Activated CD8-positive, alpha-beta memory T cell treated with anti-CD3 and anti-CD28 coated beads, Interleukin-2, amount 50 U/mL, for 48 hours (primary cell): ENCODE data around the gene OXER1.

ENCODE experiments used
- DNase-seq: peaks from one replicate; pipeline ENCODE4 v3.0.0-alpha.2; 2020

OXER1 gene

DNA sequence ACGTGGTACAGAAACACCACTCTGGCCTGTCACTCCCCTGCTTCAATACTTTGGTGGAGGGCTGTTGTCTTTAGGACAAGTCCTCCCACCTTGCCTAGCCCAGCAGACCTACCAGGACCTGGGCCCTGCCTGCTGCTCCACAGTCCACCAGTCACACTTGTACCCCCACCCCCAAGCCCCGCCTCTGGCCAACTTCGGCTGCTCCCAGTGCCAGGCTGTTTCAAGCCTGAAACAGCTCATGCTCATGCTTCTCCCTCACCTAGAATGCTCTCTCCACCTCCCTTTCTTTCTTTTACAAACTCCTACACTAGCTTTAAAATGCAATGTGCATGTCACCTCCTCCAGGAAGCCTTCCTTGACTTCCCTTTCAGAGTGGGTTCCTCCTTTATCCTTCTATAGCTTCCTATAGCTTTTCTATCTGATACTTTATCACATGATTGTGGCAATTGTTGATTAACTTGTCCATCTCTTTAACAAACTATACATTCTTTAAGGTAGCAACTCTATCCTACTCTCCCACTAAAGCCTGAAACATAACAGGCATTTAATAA, 4.8 kb upstream of the OXER1 start:
- DNase-seq = no peak

DNA sequence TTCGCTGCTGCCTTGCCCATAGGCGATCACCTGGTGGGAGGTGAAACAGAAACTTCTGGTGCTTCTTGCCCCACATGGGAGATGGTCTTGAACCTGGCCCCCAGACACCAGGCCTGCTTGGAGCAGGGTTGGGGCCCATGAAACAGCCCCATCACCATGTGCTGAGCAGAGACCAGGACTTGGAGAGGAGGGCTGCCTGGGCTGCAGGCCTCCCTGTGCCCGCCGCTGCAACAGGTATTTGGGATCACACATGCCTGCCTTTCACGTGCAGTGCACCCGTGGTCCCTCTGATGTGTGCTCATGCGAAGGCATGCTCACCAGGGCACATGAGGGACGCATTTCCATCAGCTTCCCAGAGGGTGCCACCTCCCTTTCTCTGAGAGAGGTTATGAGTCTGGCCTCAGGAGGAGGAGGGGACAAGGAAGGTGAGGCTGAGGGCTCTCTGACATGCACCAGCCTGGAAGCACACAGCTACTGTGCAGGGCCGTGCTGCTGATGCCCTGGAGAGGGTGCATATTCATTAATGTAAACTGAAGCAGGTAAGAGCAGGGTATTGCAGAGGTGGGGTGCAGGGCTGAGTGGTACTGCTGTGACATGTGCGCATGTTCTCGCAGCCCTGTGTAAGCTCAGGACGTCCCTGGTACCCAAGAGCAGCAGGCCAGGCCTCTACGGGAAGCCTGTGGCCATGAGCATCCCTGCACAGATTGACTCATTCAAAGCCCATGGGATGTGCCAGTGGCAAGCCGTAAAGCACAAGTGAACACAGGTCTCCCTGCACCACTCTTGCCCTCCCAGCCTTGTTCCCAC, 4.2 kb upstream of the OXER1 start:
- DNase-seq = no peak

DNA sequence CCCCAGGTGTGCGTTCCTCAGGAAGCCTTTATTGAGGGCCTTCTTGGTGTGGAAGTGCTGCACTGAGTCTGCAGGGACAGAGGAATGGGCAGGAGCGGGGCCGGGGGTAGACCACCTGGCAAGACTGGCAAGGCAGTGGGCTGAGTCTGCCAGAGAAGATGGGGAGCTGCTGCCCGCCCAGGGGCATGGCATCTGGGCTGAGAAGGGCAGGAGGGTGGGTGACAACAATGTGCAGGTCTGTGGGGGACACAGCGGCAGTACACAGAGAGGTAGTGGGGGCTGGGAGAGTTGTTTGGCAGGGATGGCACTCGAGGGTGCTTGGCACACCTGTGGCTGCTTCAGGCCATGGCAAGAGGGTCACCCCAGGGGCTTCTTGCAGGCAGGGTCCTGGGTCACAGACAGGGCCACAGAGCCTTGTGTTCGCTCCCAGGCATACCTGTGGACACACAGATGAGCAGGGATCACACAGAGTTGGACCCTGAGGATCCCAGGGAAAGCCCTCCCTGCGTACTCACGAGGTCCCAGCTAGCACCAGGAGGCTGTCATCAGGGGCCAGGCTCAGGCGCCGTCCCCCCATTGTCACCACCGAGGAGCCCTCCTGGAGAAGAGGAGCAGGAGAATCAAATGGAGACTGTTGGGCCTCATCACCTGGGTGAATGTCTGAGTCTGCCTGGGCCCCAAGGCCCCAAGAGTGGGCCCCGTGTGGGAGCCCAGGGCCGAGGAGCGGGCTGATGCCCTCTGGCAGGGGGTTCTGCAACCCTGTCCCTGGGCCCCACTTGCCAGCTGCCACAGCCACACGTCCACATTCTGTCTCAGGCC, 3.4 kb upstream of the OXER1 start:
- no peak for DNase-seq

- DNase-seq = no peak
These were observed 1.8 kb upstream of the OXER1 start for GRCh38 chr2:42765686-42766085.

DNA sequence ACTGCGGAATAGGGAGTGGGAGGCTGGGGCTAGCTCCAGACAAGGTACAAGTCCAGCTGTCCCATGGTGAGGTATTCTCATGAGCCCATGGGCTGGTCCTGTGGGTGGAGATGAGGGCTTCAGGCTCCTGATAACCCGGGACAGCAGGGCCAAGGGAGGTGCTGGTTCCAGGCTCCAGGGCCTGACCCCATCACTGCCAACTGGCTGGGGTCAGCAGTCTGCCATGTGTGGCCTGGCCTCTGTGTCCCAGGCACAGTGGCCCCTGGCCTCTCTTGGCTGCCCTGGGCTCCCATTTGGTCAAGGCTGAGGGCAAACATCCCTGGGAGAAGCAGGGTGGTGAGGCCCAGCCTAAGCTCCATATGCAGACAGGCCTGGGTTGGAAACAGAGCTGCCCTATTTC, 966 bp upstream of the OXER1 start:
- no peak for DNase-seq

GRCh38 chr2:42762823-42763804, 821 bp downstream of the OXER1 start:
- no peak for DNase-seq

GRCh38 chr2:42762155-42762554, 1.8 kb downstream of the OXER1 start:
- no peak for DNase-seq

GRCh38 chr2:42761554-42761953, 2.4 kb downstream of the OXER1 start:
- no peak for DNase-seq

DNA sequence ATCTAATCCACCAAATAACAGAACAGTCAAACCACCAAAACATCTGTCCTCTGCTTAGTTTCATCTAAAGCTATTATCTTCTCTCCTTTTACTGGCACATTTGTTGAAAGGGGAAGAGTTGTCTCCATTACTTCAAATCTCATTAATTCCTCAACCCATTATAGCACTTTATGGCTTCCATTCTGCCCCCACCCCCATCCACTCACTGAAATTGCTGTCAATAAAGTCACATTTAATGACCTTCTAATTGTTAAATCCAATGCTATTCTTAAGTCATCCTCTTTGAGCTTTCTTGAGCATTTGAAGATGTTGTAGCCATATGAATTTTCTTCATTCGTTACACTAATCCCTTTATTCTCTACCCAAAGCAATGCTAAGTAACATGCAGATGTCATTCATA, 5.2 kb downstream of the OXER1 start:
- DNase-seq = no peak

DNA sequence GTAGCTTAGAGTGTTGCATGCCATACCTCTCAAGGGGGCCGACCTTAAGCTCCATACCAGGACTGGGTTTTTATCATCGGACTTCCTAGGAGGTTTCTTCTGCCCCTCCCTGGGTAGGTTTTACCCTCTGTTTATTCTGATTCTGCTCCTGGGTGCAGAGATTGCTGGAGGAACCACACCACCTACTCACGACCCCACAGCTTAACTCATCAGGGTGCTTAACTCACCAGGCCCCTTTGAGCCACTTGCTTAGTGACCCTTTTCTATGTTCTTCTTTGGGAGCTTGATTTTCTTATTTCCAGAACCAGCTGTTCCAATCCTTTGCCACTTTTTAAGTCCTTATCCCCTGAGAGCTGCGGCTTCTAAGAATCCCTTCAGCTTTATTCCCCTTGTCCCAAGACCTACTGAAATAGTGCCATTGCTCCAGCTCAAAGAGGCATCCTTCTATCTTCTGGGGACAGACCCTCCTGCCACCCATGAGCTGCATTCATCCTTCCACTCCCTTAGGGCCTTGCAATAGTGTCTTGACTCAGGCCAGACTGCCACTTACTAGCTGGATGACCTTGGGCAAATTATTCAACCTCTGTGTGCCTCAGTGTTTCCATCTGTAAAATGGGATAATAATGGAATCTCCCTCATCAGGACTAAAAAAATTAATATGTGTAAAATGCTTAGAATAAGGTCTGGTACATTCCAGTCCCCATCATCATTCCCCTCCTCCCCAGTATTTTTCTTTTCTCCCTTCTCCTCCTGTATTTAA, 5.8 kb downstream of the OXER1 start:
- DNase-seq = no peak

DNA sequence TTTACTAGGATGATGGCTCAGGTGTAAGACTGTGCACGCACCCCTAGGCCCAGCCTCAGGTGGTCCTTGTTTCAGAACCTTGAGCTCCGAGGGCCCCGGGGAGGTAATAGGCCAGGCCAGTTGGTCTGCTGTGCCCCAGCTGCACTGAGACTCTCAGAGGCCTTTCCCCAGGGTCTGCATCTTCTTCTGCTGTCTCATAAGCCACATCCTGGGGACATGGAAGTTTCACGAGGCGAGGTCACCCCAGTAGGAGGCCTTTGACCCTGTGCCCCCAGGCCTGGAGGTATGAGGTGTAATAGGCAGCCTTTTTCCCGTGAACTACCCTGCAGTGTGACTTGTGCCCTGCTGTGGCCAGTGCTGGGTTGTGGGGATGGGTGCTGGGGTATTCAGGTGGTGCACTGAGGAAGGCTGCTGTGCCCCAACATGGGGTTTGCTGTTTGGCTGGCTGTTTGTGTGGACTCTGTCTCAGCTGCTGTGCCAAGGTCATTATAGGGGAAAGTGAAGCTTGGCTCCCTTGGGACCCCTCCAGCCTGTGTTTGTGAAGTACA, 6.9 kb downstream of the OXER1 start:
- no peak for DNase-seq

DNA sequence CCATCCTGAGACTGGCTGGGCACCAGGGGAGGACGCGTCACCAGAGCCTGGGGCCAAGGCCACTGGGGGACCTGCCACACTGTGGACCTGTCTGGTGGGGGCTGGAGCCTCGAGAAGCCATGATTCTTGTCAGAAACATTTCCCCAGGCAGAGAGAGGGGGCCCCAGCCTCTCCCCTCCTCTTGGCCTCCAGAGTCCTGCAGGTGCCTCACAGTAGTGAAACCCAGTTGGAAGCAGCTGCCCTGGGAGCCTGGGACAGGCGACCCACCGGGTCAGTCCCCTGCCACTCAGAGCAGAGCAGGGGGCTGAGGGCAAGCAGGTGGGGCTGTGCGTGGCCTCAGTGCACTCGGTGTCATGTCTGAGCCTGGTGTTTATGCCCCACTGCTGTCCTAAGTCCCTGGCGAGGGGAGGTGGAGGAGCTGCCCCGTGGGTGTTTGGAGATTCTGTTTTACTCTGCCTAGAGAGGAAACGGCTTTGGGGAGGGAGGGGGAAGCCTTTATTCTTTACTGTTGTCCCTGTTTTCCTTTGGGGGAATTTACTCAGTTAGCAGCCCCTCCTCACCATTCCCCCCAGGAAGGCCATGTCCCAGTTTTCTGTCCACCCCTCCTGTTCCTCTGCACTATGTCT, 7.7 kb downstream of the OXER1 start:
- DNase-seq = no peak

DNA sequence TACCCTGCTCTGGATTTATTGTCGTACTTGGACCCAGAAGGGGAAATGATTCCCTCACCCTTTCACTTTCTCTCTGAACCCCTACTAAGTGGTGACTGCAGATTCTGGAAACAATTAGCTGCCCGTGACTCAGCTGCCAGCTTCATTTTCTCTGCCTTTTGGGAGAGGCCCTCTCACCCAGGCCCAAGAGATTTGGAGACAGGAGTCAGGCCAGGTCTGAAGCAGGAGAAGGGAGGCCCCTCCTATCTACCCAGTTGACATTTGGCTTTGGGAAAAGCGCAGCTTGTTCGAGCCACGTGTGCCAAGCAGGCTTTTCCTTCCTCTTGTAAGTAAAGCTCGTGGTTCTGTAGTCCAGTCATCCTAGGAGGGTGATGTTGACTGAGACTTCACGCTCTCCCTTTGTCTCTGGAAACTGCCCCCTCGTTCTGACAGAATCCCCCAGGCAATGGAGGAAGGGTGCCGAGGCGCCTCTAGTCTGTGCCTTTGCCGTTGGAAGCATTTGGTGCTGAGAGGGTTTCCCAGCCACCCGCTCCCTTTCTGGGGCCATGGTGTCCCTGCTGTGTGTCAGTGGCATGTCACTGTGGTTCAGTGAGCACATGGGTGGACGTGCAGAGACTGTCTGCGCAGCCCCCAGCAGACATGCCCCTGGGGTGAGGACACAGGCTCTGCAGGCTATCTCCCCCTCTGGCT, 8.6 kb downstream of the OXER1 start:
- no peak for DNase-seq

DNA sequence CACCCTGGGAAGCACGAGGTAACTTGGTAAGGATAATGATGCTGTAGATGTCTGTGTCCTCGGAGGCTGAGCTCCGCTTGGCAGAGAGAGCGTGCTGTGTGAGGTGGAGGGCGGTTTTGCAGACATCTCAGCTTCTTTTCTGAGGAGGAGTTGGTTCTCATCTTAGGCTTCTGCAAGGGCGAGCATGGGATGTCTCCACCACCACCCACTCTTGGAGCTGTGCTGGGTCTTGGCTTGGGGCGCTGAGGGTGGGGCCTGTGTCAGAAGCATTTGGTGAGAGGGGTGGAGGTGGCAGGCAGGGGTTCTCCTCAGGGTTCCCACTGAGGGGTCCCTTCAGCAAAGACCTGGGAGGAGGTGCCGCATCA, 9.2 kb downstream of the OXER1 start:
- DNase-seq = no peak

GRCh38 chr2:42754021-42754775, 9.7 kb downstream of the OXER1 start:
- no peak for DNase-seq

DNA sequence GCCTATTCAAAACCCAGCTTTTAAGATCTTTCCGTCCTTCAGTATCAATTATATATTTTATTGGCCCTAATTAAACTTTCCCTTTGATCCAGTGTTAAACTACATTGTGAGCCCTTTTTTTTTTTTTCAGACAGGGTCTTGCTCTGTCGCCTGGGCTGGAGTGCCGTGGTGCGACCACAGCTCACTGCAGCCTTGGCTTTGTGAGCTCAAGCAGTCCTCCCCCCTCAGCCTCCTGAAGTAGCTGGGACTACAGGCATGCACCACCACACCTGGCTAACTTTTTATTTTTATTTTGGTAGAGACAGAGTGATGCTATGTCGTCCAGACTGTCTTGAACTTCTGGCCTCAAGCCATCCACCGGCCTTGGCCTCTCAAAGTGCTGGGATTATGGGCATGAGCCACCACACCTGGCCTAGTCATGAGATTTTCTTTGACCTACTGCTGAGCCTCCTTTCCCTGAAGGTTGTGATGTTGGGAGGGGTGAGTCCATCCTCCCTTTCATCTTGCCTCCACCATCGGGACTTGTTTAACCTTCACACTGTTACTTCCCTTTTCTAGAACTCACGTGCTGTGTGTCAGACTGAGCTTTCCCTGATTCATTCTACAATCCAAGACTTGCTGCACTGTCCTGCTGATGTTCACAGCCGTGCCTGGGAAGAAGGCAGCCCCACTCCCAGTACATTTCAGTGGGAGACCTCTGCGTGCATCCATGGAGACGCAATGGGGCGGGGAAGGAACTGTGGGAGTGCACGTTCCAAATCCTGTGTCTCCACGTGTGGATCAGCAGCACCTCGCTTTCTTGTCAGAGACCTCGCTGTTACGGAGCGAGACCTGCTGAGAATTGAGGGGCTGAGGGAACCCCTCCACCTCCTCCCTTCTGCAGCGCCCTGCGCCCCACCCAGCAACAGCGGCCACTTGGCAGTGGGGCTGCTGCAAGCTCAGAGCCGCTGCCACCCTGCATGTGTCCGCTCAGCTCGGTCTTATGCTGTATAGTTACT, 10.8 kb downstream of the OXER1 start:
- no peak for DNase-seq

GRCh38 chr2:42752314-42752713, 11.6 kb downstream of the OXER1 start:
- no peak for DNase-seq

DNA sequence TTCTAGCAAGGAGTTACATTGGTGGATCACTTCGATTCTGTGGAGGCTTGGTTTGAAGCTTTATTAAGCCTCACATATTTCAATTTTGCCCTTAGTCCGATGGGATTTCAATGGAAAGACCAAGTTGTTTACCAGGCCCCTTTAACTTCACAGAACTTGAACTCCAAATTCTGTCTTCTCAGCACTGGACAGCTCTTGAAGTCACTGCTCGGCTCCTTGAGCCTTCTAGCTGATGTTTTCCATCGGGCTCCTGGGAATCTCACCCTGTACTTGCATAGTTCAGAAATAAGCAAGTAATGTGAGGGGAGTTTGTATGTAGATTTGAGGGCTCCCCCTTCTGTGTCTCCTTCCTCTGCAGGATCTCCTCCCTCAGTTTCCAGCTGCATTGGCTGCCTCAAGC, 15.1 kb downstream of the OXER1 start:
- DNase-seq = no peak

DNA sequence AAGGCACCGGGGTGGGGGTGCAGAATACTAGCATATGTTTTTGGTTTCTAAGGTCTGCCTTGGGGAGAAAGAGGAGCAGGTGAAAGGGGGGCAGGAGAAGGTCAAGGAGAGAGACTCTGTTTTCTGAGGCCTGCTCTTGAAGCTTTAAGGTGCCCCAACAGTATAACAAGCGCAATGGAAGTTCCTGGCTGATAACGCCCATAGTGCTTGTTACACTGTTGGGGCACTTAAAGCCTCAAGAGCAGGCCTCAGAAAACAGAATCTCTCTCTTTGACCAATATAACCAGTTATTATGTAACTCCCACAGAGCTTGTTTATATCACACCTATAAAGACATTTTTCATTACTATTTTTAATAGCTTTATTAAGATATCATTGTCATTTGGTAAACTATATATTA, 16.5 kb downstream of the OXER1 start:
- DNase-seq = no peak
